ENCODE data around the gene TRIM32.

DNA sequence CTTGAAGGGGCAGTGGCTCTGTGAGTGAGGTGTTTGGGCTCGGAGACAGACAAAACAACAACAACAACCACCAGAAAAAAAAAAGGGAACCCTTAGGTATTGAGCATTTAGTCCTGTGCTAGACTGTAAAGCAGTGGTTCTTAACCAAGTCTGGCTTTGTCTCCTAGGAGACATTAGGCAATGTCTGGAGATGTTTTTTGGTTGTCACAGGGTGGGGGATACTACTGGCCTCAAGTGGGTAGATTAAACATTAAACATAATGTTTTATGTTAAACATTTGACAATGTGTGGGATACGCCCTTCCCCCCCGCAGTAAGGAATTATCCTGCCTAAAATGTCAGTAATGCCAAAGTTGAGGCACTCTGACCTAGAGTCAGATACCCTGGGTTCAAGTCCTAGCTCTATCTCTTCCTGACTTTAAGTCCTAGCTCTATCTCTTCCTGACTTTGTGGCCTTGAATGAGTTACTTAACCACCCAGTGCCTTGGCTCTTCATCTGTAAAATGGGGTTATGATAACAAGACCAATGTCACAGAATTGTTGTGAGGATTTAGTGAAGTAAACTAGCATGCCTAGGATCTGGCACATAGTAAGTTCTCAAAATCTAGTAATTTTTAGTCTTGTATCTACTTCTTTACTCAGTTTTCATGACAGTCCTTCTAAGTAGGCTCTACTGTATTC lies 1.8 kb downstream of the TRIM32 start:
- no peak for TF ChIP-seq POLR2A (IDR thresholded peaks at IDR 0.05)
- TF ChIP-seq, protein P1, sequence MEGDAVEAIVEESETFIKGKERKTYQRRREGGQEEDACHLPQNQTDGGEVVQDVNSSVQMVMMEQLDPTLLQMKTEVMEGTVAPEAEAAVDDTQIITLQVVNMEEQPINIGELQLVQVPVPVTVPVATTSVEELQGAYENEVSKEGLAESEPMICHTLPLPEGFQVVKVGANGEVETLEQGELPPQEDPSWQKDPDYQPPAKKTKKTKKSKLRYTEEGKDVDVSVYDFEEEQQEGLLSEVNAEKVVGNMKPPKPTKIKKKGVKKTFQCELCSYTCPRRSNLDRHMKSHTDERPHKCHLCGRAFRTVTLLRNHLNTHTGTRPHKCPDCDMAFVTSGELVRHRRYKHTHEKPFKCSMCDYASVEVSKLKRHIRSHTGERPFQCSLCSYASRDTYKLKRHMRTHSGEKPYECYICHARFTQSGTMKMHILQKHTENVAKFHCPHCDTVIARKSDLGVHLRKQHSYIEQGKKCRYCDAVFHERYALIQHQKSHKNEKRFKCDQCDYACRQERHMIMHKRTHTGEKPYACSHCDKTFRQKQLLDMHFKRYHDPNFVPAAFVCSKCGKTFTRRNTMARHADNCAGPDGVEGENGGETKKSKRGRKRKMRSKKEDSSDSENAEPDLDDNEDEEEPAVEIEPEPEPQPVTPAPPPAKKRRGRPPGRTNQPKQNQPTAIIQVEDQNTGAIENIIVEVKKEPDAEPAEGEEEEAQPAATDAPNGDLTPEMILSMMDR (IDR thresholded peaks at IDR 0.05) = no peak

Measured in thyroid gland (tissue), 4 donors.